ENCODE data around the gene RUNX3. TPM values are rescaled to one million over a fixed set of nuclear protein-coding genes. Genes with fewer than 3 reads are reported as not detected.
"Not testable (repeated sequence)": the region's sequence is repeated elsewhere in the genome, so short reads cannot be mapped to it uniquely, and the experiment has no call there.

RUNX3 gene
- total RNA-seq, 2 experiments from 2014 or later = 177 to 183 TPM

GRCh38 chr1:24898152-24898908 is 31.7 kb downstream of the RUNX3 start:
- peaks cover 37% of the 10 kb centered on the region for H3K36me3 Mint-ChIP-seq (ENCODE audit: low read depth)
- H3K9me3 Mint-ChIP-seq = no peaks in the 10 kb centered on the region
- peaks cover 13% of the 10 kb centered on the region for H3K4me1 Mint-ChIP-seq
- ChIA-PET CTCF (interaction anchor here (0.7 to 5.8 kb wide), 8 partner anchors 26 to 307 kb away, joined by 3 to 36 read pairs (median 4); no protein-coding TSS in a partner anchor), POLR2A (interaction anchor here (0.6 to 2.2 kb wide), 8 partner anchors 10 to 198 kb away, joined by 3 to 5 read pairs (median 4); no protein-coding TSS in a partner anchor)
- peak; percentile 58 for DNase-seq
- peak overlapping the region; percentile 61 for H3K27ac Mint-ChIP-seq
- H3K27me3 Mint-ChIP-seq = no peaks in the 10 kb centered on the region
- H3K4me3 Mint-ChIP-seq = no peak overlapping the region

GRCh38 chr1:24897263-24898151 is 32.6 kb downstream of the RUNX3 start:
- POLR2A ChIA-PET = interaction anchor here (0.7 to 2.2 kb wide), 9 partner anchors 9 to 199 kb away, joined by 3 to 5 read pairs (median 4); partner anchors contain the start of gene RUNX3
- Mint-ChIP-seq H3K4me1 (peaks cover 13% of the 10 kb centered on the region), H3K36me3 (ENCODE audit: low read depth) (peaks cover 38% of the 10 kb centered on the region), H3K4me3 (no peak overlapping the region), H3K27ac (no peak overlapping the region), H3K27me3 (no peaks in the 10 kb centered on the region), H3K9me3 (peaks cover 7% of the 10 kb centered on the region)
- peak; percentile 18 for DNase-seq
- CTCF ChIA-PET = interaction anchor here (1.2 to 5.8 kb wide), 6 partner anchors 25 to 307 kb away, joined by 3 to 36 read pairs (median 4); no protein-coding TSS in a partner anchor

- H3K36me3 Mint-ChIP-seq (ENCODE audit: low read depth) = peaks cover 33% of the 10 kb centered on the region
- peak; percentile 17 for DNase-seq
- ChIA-PET CTCF (interaction anchor here (0.7 to 5.8 kb wide), 4 partner anchors 36 to 128 kb away, joined by 3 to 36 read pairs (median 4); no protein-coding TSS in a partner anchor), POLR2A (interaction anchor here (1.0 to 1.2 kb wide), 2 partner anchors 34 to 199 kb away, joined by 3 to 4 read pairs; partner anchors contain the start of gene RUNX3)
- no peaks in the 10 kb centered on the region for H3K27me3 Mint-ChIP-seq
- H3K9me3 Mint-ChIP-seq = peaks cover 14% of the 10 kb centered on the region
- H3K27ac Mint-ChIP-seq = no peak overlapping the region
- H3K4me1 Mint-ChIP-seq = peaks cover 13% of the 10 kb centered on the region
- H3K4me3 Mint-ChIP-seq = no peak overlapping the region
Measured at GRCh38 chr1:24896596-24897262, 33.3 kb downstream of the RUNX3 start.

DNA sequence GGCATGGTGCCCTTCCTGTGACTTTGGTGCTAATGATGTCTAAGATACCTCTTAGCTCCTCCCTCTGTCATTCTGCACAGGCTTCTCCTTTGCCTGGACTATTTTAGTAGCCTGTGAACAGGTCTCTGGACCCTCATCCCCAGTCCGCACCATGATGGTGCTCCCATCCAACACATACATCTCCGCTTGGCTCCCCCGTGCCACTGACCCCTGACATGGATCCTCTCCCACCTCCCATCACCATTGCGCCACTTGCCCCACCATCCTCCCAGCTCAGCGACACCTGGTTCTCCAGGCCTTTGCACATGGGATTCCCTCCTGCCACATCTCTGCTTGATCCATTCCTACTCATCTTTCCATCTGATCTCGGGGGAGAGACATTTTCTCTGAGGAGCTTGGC is 33.9 kb downstream of the RUNX3 start:
- POLR2A ChIA-PET = interaction anchor here (0.8 to 1.2 kb wide), 2 partner anchors 9 to 34 kb away, joined by 3 to 4 read pairs; partner anchors contain the start of gene RUNX3
- CTCF ChIA-PET = interaction anchor here (0.7 to 5.8 kb wide), 4 partner anchors 36 to 128 kb away, joined by 3 to 36 read pairs (median 4); no protein-coding TSS in a partner anchor
- Mint-ChIP-seq H3K9me3 (peaks cover 19% of the 10 kb centered on the region), H3K27me3 (no peaks in the 10 kb centered on the region), H3K4me1 (peaks cover 13% of the 10 kb centered on the region), H3K36me3 (ENCODE audit: low read depth) (peaks cover 28% of the 10 kb centered on the region), H3K27ac (peak overlapping the region; percentile 16), H3K4me3 (no peak overlapping the region)
- peak; percentile 17 for DNase-seq

DNA sequence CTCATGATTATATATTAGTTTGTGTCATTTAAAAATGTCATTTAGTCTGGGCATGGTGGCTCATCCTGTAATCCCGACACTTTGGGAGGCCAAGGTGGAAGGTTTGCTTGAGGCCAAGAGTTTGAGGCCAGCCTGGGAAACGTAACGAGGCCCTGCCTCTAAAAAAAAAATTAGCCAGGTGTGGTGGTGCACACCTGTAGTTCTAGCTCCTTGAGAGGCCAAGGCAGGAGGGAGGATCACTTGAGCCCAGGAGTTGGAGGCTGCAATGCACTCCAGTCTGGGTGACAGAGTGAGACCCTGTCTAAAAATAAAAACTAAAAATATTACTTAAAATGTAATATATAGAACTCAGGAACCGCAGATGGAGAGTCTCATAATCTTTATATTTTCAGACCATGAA is 34.6 kb downstream of the RUNX3 start:
- Mint-ChIP-seq H3K27me3 (no peaks in the 10 kb centered on the region), H3K27ac (no peak overlapping the region), H3K4me1 (peaks cover 13% of the 10 kb centered on the region), H3K36me3 (ENCODE audit: low read depth) (peaks cover 23% of the 10 kb centered on the region), H3K4me3 (no peak overlapping the region), H3K9me3 (peaks cover 19% of the 10 kb centered on the region)
- DNase-seq = peak; percentile 3
- CTCF ChIA-PET = interaction anchor here (1.0 kb wide), 1 partner anchor 56 kb away, joined by 3 read pairs; no protein-coding TSS in a partner anchor
- POLR2A ChIA-PET = interaction anchor here (0.8 kb wide), 1 partner anchor 8 kb away, joined by 4 read pairs; no protein-coding TSS in a partner anchor

DNA sequence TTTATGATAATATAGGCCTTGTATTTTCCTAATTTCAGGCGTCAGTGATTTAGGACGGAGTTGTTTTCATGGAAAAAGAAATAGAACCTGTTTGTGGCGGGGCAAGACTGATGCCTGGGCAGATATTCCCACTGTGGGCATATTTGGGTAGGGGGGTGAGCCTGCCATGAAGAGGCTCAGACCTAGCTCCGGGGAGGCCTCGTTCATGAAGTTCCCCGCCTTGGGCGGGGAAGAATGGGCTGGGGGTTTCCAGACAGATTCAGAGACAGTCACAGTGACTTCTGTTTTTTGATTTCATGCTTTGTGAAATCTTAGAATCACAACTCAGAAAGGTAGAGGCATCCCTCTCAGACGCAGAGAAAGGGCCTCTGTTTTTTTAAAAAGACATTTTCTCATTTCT is 36.1 kb downstream of the RUNX3 start:
- CTCF ChIA-PET = no interaction called here
- no peaks in the 10 kb centered on the region for H3K27me3 Mint-ChIP-seq
- H3K9me3 Mint-ChIP-seq = peaks cover 19% of the 10 kb centered on the region
- no peak overlapping the region for H3K4me3 Mint-ChIP-seq
- H3K4me1 Mint-ChIP-seq = peaks cover 5% of the 10 kb centered on the region
- H3K36me3 Mint-ChIP-seq (ENCODE audit: low read depth) = peaks cover 11% of the 10 kb centered on the region
- DNase-seq = peak; percentile 4
- POLR2A ChIA-PET = no interaction called here
- no peak overlapping the region for H3K27ac Mint-ChIP-seq

GRCh38 chr1:24893431-24893830 is 36.6 kb downstream of the RUNX3 start:
- ChIA-PET POLR2A (no interaction called here), CTCF (interaction anchor here (1.0 kb wide), 1 partner anchor 45 kb away, joined by 4 read pairs; no protein-coding TSS in a partner anchor)
- peaks cover 3% of the 10 kb centered on the region for H3K4me1 Mint-ChIP-seq
- H3K9me3 Mint-ChIP-seq = peaks cover 19% of the 10 kb centered on the region
- no peak for DNase-seq
- no peaks in the 10 kb centered on the region for H3K27me3 Mint-ChIP-seq
- H3K27ac Mint-ChIP-seq = no peak overlapping the region
- peaks cover 11% of the 10 kb centered on the region for H3K36me3 Mint-ChIP-seq (ENCODE audit: low read depth)
- H3K4me3 Mint-ChIP-seq = no peak overlapping the region

- CTCF ChIA-PET = interaction anchor here (1.0 kb wide), 1 partner anchor 44 kb away, joined by 4 read pairs; no protein-coding TSS in a partner anchor
- POLR2A ChIA-PET = no interaction called here
- Mint-ChIP-seq H3K27me3 (no peaks in the 10 kb centered on the region), H3K4me1 (no peaks in the 10 kb centered on the region), H3K36me3 (ENCODE audit: low read depth) (peaks cover 11% of the 10 kb centered on the region), H3K4me3 (no peak overlapping the region), H3K27ac (no peak overlapping the region), H3K9me3 (peaks cover 19% of the 10 kb centered on the region)
- peak; percentile 12 for DNase-seq
Measured at GRCh38 chr1:24892188-24893153, 37.6 kb downstream of the RUNX3 start.

- CTCF ChIA-PET, POLR2A ChIA-PET, H3K4me1 Mint-ChIP-seq, H3K27ac Mint-ChIP-seq, H3K27me3 Mint-ChIP-seq, DNase-seq, H3K4me3 Mint-ChIP-seq: not testable (repeated sequence)
- H3K9me3 Mint-ChIP-seq = peaks cover 19% of the 10 kb centered on the region
- H3K36me3 Mint-ChIP-seq (ENCODE audit: low read depth) = peaks cover 11% of the 10 kb centered on the region
Measured at GRCh38 chr1:24891367-24891766, 38.7 kb downstream of the RUNX3 start.

DNA sequence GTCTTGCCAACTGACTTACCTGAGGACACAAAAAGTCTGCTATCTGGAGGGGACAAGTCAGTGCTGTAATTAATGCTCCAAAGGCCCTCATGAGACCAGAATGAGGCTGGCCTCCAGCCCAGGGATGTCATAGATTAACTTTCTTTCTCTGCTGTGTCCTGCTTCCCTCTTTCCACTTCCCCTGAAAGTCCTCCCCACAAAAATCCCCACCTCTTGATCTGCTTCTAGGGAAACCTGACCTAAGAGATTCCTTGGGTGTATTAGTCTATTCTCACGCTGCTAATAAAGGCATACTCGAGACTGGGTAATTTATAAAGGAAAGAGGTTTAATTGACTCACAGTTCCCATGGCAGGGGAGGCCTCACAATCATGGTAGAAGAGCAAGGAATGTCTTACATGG is 39.2 kb downstream of the RUNX3 start:
- peaks cover 11% of the 10 kb centered on the region for H3K36me3 Mint-ChIP-seq (ENCODE audit: low read depth)
- H3K27me3 Mint-ChIP-seq = no peaks in the 10 kb centered on the region
- H3K4me3 Mint-ChIP-seq = no peak overlapping the region
- DNase-seq = no peak
- H3K9me3 Mint-ChIP-seq = peaks cover 19% of the 10 kb centered on the region
- ChIA-PET CTCF (no interaction called here), POLR2A (no interaction called here)
- H3K27ac Mint-ChIP-seq = no peak overlapping the region
- H3K4me1 Mint-ChIP-seq = no peaks in the 10 kb centered on the region

DNA sequence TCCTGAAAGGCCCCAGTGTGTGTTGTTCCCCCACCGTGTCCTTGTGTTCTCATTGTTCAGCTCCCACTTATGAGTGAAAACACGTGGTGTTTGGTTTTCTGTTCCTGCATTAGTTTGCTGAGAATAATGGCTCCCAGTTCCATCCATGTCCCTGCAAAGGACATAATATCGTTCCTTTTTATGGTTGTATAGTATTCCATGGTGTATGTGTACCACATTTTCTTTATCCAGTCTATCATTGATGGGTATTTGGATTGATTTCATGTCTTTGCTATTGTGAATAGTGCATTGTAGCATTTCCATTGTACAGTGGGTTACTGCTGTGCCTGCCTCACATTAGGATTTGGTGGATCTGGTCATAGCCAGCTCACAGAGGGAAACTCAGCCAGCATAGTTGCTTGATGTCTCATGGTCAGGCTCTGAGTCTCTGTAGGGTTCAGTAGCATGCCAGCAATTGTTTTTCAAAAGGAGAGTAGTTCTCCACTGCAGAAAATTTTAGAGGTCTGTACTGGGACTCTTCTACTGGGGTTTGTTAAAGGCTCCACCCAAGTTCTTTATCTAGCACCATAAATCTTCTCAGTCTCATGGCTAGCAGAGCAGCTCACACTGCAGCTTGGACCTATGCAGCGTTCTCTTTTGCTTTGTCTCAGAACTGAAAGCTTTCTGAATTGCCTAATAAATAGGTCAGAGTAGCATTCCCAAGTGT is 41.0 kb downstream of the RUNX3 start:
- Mint-ChIP-seq H3K27ac (no peak overlapping the region), H3K4me1 (no peaks in the 10 kb centered on the region), H3K27me3 (peaks cover 15% of the 10 kb centered on the region), H3K36me3 (ENCODE audit: low read depth) (peaks cover 14% of the 10 kb centered on the region), H3K9me3 (peaks cover 22% of the 10 kb centered on the region), H3K4me3 (no peak overlapping the region)
- ChIA-PET CTCF (no interaction called here), POLR2A (interaction anchor here (1.1 kb wide), 1 partner anchor 9 kb away, joined by 4 read pairs; no protein-coding TSS in a partner anchor)
- DNase-seq = no peak

Measured in activated CD4-positive, alpha-beta memory T cell treated with anti-CD3 and anti-CD28 coated beads, Interleukin-2, amount 10 ng/mL, durations not matched to agents 7 days and 5 days (primary cell).